ENCODE results near the gene CLCNKB.

DNA sequence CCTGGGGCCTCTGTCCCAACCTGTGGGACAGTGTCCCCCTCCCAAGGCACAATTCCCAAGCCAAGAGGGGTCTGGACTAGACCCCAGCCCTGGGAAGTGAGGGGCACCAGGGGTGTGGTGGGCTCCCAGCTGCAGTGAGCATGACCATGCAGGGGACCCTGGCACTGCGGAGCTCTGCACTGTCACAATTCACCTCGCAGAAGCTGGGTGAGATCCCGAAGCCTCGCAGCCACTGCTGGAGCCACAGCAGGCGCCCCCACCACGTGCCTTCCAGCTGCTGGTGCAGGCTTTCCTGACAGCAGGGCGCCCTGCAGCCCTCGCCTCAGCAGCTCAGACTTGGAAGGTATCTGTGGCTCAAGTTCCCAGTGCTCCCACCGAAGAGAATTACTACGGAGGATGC is 49.5 kb upstream of the CLCNKB start:
- TF ChIP-seq, protein P1, sequence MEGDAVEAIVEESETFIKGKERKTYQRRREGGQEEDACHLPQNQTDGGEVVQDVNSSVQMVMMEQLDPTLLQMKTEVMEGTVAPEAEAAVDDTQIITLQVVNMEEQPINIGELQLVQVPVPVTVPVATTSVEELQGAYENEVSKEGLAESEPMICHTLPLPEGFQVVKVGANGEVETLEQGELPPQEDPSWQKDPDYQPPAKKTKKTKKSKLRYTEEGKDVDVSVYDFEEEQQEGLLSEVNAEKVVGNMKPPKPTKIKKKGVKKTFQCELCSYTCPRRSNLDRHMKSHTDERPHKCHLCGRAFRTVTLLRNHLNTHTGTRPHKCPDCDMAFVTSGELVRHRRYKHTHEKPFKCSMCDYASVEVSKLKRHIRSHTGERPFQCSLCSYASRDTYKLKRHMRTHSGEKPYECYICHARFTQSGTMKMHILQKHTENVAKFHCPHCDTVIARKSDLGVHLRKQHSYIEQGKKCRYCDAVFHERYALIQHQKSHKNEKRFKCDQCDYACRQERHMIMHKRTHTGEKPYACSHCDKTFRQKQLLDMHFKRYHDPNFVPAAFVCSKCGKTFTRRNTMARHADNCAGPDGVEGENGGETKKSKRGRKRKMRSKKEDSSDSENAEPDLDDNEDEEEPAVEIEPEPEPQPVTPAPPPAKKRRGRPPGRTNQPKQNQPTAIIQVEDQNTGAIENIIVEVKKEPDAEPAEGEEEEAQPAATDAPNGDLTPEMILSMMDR (IDR thresholded peaks at IDR 0.05), result no peak
- no peak for TF ChIP-seq POLR2AphosphoS5 (IDR thresholded peaks at IDR 0.05; ENCODE audit: low read depth, low read length)
- TF ChIP-seq, protein P2, sequence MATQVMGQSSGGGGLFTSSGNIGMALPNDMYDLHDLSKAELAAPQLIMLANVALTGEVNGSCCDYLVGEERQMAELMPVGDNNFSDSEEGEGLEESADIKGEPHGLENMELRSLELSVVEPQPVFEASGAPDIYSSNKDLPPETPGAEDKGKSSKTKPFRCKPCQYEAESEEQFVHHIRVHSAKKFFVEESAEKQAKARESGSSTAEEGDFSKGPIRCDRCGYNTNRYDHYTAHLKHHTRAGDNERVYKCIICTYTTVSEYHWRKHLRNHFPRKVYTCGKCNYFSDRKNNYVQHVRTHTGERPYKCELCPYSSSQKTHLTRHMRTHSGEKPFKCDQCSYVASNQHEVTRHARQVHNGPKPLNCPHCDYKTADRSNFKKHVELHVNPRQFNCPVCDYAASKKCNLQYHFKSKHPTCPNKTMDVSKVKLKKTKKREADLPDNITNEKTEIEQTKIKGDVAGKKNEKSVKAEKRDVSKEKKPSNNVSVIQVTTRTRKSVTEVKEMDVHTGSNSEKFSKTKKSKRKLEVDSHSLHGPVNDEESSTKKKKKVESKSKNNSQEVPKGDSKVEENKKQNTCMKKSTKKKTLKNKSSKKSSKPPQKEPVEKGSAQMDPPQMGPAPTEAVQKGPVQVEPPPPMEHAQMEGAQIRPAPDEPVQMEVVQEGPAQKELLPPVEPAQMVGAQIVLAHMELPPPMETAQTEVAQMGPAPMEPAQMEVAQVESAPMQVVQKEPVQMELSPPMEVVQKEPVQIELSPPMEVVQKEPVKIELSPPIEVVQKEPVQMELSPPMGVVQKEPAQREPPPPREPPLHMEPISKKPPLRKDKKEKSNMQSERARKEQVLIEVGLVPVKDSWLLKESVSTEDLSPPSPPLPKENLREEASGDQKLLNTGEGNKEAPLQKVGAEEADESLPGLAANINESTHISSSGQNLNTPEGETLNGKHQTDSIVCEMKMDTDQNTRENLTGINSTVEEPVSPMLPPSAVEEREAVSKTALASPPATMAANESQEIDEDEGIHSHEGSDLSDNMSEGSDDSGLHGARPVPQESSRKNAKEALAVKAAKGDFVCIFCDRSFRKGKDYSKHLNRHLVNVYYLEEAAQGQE (IDR thresholded peaks at IDR 0.05; ENCODE audit: insufficient read depth in 1 of 2, low read depth in 2 of 2, low read length in 1 of 2), result no peak
- TF ChIP-seq TCF7L2 (IDR thresholded peaks at IDR 0.05; ENCODE audit: low read depth, low read length), result no peak
- no peak for TF ChIP-seq SIN3A (IDR thresholded peaks at IDR 0.05; ENCODE audit: borderline replicate concordance, insufficient read depth, low read depth, low read length)
